Measurements from ENCODE around the gene OTOF.
"Not testable (repeated sequence)": the region's sequence is repeated elsewhere in the genome, so short reads cannot be mapped to it uniquely, and the experiment has no call there.

OTOF gene

GRCh38 chr2:26479789-26480565 lies 2.1 kb upstream of the OTOF start:
- DNase-seq (ENCODE audit: low read depth): no peak

GRCh38 chr2:26479131-26479788 lies 1.3 kb upstream of the OTOF start:
- no peak for DNase-seq (ENCODE audit: low read depth)

GRCh38 chr2:26478366-26478765 lies 442 bp upstream of the OTOF start:
- DNase-seq (ENCODE audit: low read depth): no peak

- no peak for DNase-seq (ENCODE audit: low read depth)
Measured at GRCh38 chr2:26477126-26477910, 606 bp downstream of the OTOF start.

- DNase-seq (ENCODE audit: low read depth): no peak
Measured at GRCh38 chr2:26475832-26476501, 2.0 kb downstream of the OTOF start.

- DNase-seq (ENCODE audit: low read depth): no peak
Measured at GRCh38 chr2:26475037-26475436, 2.9 kb downstream of the OTOF start.

- no peak for DNase-seq (ENCODE audit: low read depth)
Measured at GRCh38 chr2:26474261-26474785, 3.6 kb downstream of the OTOF start.

GRCh38 chr2:26473796-26474195 lies 4.1 kb downstream of the OTOF start:
- DNase-seq (ENCODE audit: low read depth): no peak

GRCh38 chr2:26472821-26473655 lies 4.9 kb downstream of the OTOF start:
- no peak for DNase-seq (ENCODE audit: low read depth)

- no peak for DNase-seq (ENCODE audit: low read depth)
Measured at GRCh38 chr2:26471766-26472706, 5.9 kb downstream of the OTOF start.

GRCh38 chr2:26471289-26471688 lies 6.6 kb downstream of the OTOF start:
- DNase-seq (ENCODE audit: low read depth): no peak

- no peak for DNase-seq (ENCODE audit: low read depth)
Measured at GRCh38 chr2:26470601-26471260, 7.2 kb downstream of the OTOF start.

GRCh38 chr2:26469955-26470354 lies 8.0 kb downstream of the OTOF start:
- no peak for DNase-seq (ENCODE audit: low read depth)

GRCh38 chr2:26469092-26469710 lies 8.7 kb downstream of the OTOF start:
- peak; percentile 64 for DNase-seq (ENCODE audit: low read depth)

- DNase-seq (ENCODE audit: low read depth): not testable (repeated sequence)
Measured at GRCh38 chr2:26468544-26468943, 9.4 kb downstream of the OTOF start.

- DNase-seq (ENCODE audit: low read depth): no peak
Measured at GRCh38 chr2:26466662-26467310, 11.1 kb downstream of the OTOF start.

- no peak for DNase-seq (ENCODE audit: low read depth)
Measured at GRCh38 chr2:26465981-26466471, 11.9 kb downstream of the OTOF start.

GRCh38 chr2:26465266-26465925 lies 12.5 kb downstream of the OTOF start:
- DNase-seq (ENCODE audit: low read depth): no peak
